Activated T-cell treated with anti-CD3 and anti-CD28 coated beads, Interleukin-2, amount 50 U/mL, for 24 hours (primary cell): ENCODE data around the gene GNPDA1.

ENCODE experiments used
- DNase-seq: peaks from one replicate; pipeline ENCODE4 v3.0.0-alpha.2; 2020
- H3K27ac Mint-ChIP-seq: 2 replicates; pipeline ENCODE4 v1.8.0; 2020; ENCODE audit warnings: mild to moderate bottlenecking, mixed read lengths
- H3K27me3 Mint-ChIP-seq: 2 replicates; pipeline ENCODE4 v1.8.0; 2020; ENCODE audit warnings: mixed read lengths
- H3K36me3 Mint-ChIP-seq: 2 replicates; pipeline ENCODE4 v1.8.0; 2020; ENCODE audit warnings: low read depth, mixed read lengths
- H3K4me1 Mint-ChIP-seq: 2 replicates; pipeline ENCODE4 v1.8.0; 2020; ENCODE audit warnings: low read depth, mixed read lengths
- H3K4me3 Mint-ChIP-seq: 2 replicates; pipeline ENCODE4 v1.8.0; 2020; ENCODE audit warnings: mild to moderate bottlenecking, moderate library complexity, mixed read lengths
- H3K9me3 Mint-ChIP-seq: 2 replicates; pipeline ENCODE4 v1.8.0; 2020; ENCODE audit warnings: mixed read lengths

The GNPDA1 gene

GRCh38 chr5:141961466-141961865 is 51.4 kb downstream of the GNPDA1 start:
- Mint-ChIP-seq H3K36me3 (no peaks in the 10 kb centered on the region), H3K9me3 (no peaks in the 10 kb centered on the region), H3K27me3 (no peaks in the 10 kb centered on the region), H3K4me3 (no peak overlapping the region), H3K27ac (peak overlapping the region; percentile 80), H3K4me1 (peaks cover 41% of the 10 kb centered on the region)
- no peak for DNase-seq

GRCh38 chr5:141960449-141961323 is 52.1 kb downstream of the GNPDA1 start:
- Mint-ChIP-seq H3K27me3 (no peaks in the 10 kb centered on the region), H3K4me1 (peaks cover 41% of the 10 kb centered on the region), H3K4me3 (peak overlapping the region; percentile 6), H3K27ac (peak overlapping the region; percentile 80), H3K36me3 (no peaks in the 10 kb centered on the region), H3K9me3 (no peaks in the 10 kb centered on the region)
- peak; percentile 90 for DNase-seq

- no peaks in the 10 kb centered on the region for H3K9me3 Mint-ChIP-seq
- no peaks in the 10 kb centered on the region for H3K27me3 Mint-ChIP-seq
- peak; percentile 48 for DNase-seq
- H3K36me3 Mint-ChIP-seq: no peaks in the 10 kb centered on the region
- peaks cover 41% of the 10 kb centered on the region for H3K4me1 Mint-ChIP-seq
- H3K4me3 Mint-ChIP-seq: no peak overlapping the region
- H3K27ac Mint-ChIP-seq: peak overlapping the region; percentile 35
Observed at GRCh38 chr5:141960018-141960417, 52.8 kb downstream of the GNPDA1 start.

GRCh38 chr5:141958546-141959172 is 54.2 kb downstream of the GNPDA1 start:
- Mint-ChIP-seq H3K4me1 (peaks cover 41% of the 10 kb centered on the region), H3K27me3 (no peaks in the 10 kb centered on the region), H3K4me3 (peak overlapping the region; percentile 64), H3K36me3 (no peaks in the 10 kb centered on the region), H3K9me3 (no peaks in the 10 kb centered on the region), H3K27ac (peak overlapping the region; percentile 69)
- DNase-seq: no peak

GRCh38 chr5:141958113-141958512 is 54.7 kb downstream of the GNPDA1 start, which contains the start of gene PCDH12:
Gene PCDH12 (minus strand): TSS chr5:141958202. CDS start chr5:141957851, 351 bp downstream.
- H3K4me1 Mint-ChIP-seq: peaks cover 41% of the 10 kb centered on the region
- H3K36me3 Mint-ChIP-seq: no peaks in the 10 kb centered on the region
- H3K9me3 Mint-ChIP-seq: no peaks in the 10 kb centered on the region
- H3K27me3 Mint-ChIP-seq: no peaks in the 10 kb centered on the region
- H3K27ac Mint-ChIP-seq: peak within 1 kb of the TSS; percentile 69
- DNase-seq: no peak
- peak within 1 kb of the TSS; percentile 64 for H3K4me3 Mint-ChIP-seq

- Mint-ChIP-seq H3K4me3 (peak overlapping the region; percentile 64), H3K4me1 (peaks cover 41% of the 10 kb centered on the region), H3K27me3 (no peaks in the 10 kb centered on the region), H3K9me3 (no peaks in the 10 kb centered on the region), H3K27ac (peak overlapping the region; percentile 69), H3K36me3 (no peaks in the 10 kb centered on the region)
- DNase-seq: no peak
Observed at GRCh38 chr5:141957367-141957996, 55.3 kb downstream of the GNPDA1 start.

DNA sequence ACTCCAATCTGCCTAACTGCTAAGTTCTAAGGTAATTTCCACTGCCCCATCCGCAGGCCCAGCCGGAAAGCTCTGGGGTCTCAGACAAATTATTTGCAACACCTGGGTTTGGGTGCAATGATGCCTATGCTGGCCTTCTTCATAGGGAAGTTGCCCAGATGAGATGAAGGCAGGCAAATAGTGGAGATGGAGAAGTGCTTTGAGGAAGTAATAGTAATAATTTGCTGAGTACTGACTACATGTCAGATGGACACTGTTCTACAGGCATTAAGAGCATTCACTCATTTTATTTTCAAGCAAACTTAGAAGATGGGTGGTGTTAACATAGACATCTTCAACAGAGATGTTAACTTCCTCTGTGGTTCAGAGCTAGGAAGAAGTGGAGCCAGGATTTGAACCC is 58.6 kb downstream of the GNPDA1 start:
- Mint-ChIP-seq H3K9me3 (no peaks in the 10 kb centered on the region), H3K27me3 (no peaks in the 10 kb centered on the region), H3K36me3 (no peaks in the 10 kb centered on the region), H3K4me3 (no peak overlapping the region), H3K27ac (no peak overlapping the region), H3K4me1 (peaks cover 32% of the 10 kb centered on the region)
- DNase-seq: no peak

- no peaks in the 10 kb centered on the region for H3K9me3 Mint-ChIP-seq
- DNase-seq: no peak
- H3K27ac Mint-ChIP-seq: no peak overlapping the region
- no peaks in the 10 kb centered on the region for H3K27me3 Mint-ChIP-seq
- peaks cover 13% of the 10 kb centered on the region for H3K4me1 Mint-ChIP-seq
- no peak overlapping the region for H3K4me3 Mint-ChIP-seq
- H3K36me3 Mint-ChIP-seq: no peaks in the 10 kb centered on the region
Observed at GRCh38 chr5:141952020-141952419, 60.8 kb downstream of the GNPDA1 start.

GRCh38 chr5:141951332-141951781 is 61.5 kb downstream of the GNPDA1 start:
- peaks cover 13% of the 10 kb centered on the region for H3K4me1 Mint-ChIP-seq
- H3K27ac Mint-ChIP-seq: no peak overlapping the region
- peak; percentile 48 for DNase-seq
- no peaks in the 10 kb centered on the region for H3K27me3 Mint-ChIP-seq
- H3K9me3 Mint-ChIP-seq: no peaks in the 10 kb centered on the region
- no peaks in the 10 kb centered on the region for H3K36me3 Mint-ChIP-seq
- H3K4me3 Mint-ChIP-seq: no peak overlapping the region
